Measurements from ENCODE around the gene MIGA2. TPM values are rescaled to one million over a fixed set of nuclear protein-coding genes. Genes with fewer than 3 reads are reported as not detected.

MIGA2 gene
- total and polyA plus RNA-seq, 2 of the 4 experiments (the other 2 are of a cell fraction): 12.5 to 25.3 TPM

DNA sequence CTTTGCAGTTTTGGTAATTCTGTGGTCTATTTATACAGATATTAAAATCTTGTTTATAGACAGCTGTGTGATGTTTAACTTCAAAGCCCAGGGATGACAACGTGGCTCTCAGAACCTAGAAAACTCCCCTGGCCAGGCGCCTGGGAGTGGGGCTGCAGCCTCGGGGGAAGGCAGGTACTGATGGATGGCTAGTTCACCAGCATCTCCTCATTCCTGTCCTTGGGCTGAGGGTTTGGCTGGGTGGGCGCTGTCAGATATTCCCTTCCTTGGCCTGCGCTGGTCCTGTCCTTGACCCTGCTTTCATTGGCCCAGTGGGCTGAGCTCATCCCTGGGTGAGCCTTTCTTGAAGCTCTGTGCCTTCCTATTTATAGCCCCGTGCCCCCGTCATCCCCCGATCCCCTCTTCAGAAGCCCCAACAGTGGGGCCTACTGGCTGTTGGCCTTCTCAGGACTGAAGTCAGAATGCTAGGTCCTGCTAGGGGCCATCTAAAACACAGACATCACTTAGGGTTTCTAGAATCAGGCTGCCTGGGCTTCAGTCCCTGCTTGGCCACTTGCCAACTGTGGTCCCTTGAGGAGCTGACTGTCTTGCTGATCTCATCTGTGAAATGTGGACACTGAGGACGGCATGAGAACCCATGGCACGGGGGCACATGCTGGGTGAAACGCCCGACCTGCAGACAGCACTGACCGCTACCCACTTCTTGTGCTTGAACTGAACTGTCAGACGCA, 29.2 kb upstream of the MIGA2 start:
- ChIA-PET POLR2A (ENCODE audit: unreplicated experiment) (no interaction called here), CTCF (interaction anchor here (0.9 to 1.0 kb wide), 3 partner anchors 10 to 23 kb away, joined by 3 to 4 read pairs (median 3); no protein-coding TSS in a partner anchor)
- H3K36me3 ChIP-seq (ENCODE audit: control insufficient read depth, insufficient read depth, low read length): peaks cover 47% of the 10 kb centered on the region
- H3K4me3 ChIP-seq (ENCODE audit: insufficient read depth, low read depth, low read length): no peak overlapping the region
- no peak overlapping the region for H2BK120ac ChIP-seq (ENCODE audit: low read depth, low read length)
- H2AFZ ChIP-seq (replicated peaks; ENCODE audit: low read length, poor library complexity): no peak overlapping the region
- H3K79me1 ChIP-seq (ENCODE audit: low read depth in 1 of 2, low read length in 2 of 2): no peaks in the 10 kb centered on the region
- H3K56ac ChIP-seq (ENCODE audit: extremely low read depth, insufficient read depth, low read length): no peak overlapping the region
- no peak for DNase-seq
- H2BK5ac ChIP-seq (ENCODE audit: low read depth, low read length, poor library complexity, severe bottlenecking): no peak overlapping the region
- H3K4me2 ChIP-seq (ENCODE audit: low read depth, low read length): no peak overlapping the region
- in situ Hi-C loops (cut with MboI; ENCODE audit: low sequenced_read_pairs) (no loop called here), intact Hi-C loops (cut with micrococcal nuclease) (loop anchor here (2.0 kb wide), 1 partner anchor 604 kb away; no protein-coding TSS in a partner anchor), dilution Hi-C loops (cut with HindIII; ENCODE audit: low sequenced_read_pairs, unreplicated experiment) (no loop called here)
- no peak overlapping the region for H4K5ac ChIP-seq (ENCODE audit: low read depth, low read length)
- no peaks in the 10 kb centered on the region for H3K9me1 ChIP-seq (ENCODE audit: insufficient read depth, low read length)
- no peak overlapping the region for H4K91ac ChIP-seq (ENCODE audit: insufficient read depth, low read depth, low read length)
- no peak overlapping the region for H3K14ac ChIP-seq (replicated peaks; ENCODE audit: low read depth, low read length)
- H2BK15ac ChIP-seq (ENCODE audit: low read depth, low read length): no peak overlapping the region
- ATAC-seq (ENCODE audit: low read depth): peak; percentile 7
- no TSS peak for BruUV-seq (replicated peaks)
- H3K27me3 ChIP-seq (ENCODE audit: control insufficient read depth, insufficient read depth, low read length): no peaks in the 10 kb centered on the region
- 97% methylated on average over 7 of the region's 14 CpGs; no CpG with 5 or more reads in 1 of the 2 experiments for WGBS, 2 experiments (ENCODE audit: extremely low coverage in 2 of 2, insufficient read length in 1 of 2)
- no peak overlapping the region for H3K23ac ChIP-seq (ENCODE audit: low read depth, low read length)
- no peak overlapping the region for H2BK20ac ChIP-seq (ENCODE audit: low read depth, low read length)
- TF ChIP-seq MXI1 (IDR thresholded peaks at IDR 0.05; ENCODE audit: borderline replicate concordance, low read depth, low read length) (no peak), CHD1 (IDR thresholded peaks at IDR 0.05; ENCODE audit: low read depth, low read length) (no peak), BHLHE40 (IDR thresholded peaks at IDR 0.05; ENCODE audit: low read depth, low read length) (no peak), RAD21 (IDR thresholded peaks at IDR 0.05; ENCODE audit: low read length) (no peak), FOS (IDR thresholded peaks at IDR 0.05; ENCODE audit: low read depth, low read length) (no peak), MAZ (IDR thresholded peaks at IDR 0.05; ENCODE audit: borderline replicate concordance, low read depth, low read length) (no peak), RFX5 (IDR thresholded peaks at IDR 0.05; ENCODE audit: low read depth, low read length) (no peak), CEBPB (IDR thresholded peaks at IDR 0.05; ENCODE audit: low read depth, low read length) (no peak), RCOR1 (IDR thresholded peaks at IDR 0.05; ENCODE audit: insufficient replicate concordance, low read length) (no peak), MAFK (IDR thresholded peaks at IDR 0.05; ENCODE audit: low read depth, low read length) (no peak), POLR2A (IDR thresholded peaks at IDR 0.05; ENCODE audit: low read depth, low read length) (no peak), SMC3 (IDR thresholded peaks at IDR 0.05; ENCODE audit: low read depth, low read length) (no peak), NFE2L2 (IDR thresholded peaks at IDR 0.05; ENCODE audit: low read depth, low read length) (no peak)
- TF ChIP-seq, protein P1, sequence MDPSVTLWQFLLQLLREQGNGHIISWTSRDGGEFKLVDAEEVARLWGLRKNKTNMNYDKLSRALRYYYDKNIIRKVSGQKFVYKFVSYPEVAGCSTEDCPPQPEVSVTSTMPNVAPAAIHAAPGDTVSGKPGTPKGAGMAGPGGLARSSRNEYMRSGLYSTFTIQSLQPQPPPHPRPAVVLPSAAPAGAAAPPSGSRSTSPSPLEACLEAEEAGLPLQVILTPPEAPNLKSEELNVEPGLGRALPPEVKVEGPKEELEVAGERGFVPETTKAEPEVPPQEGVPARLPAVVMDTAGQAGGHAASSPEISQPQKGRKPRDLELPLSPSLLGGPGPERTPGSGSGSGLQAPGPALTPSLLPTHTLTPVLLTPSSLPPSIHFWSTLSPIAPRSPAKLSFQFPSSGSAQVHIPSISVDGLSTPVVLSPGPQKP (IDR thresholded peaks at IDR 0.05; ENCODE audit: borderline replicate concordance, low read depth, low read length): no peak
- TF ChIP-seq, protein P2, sequence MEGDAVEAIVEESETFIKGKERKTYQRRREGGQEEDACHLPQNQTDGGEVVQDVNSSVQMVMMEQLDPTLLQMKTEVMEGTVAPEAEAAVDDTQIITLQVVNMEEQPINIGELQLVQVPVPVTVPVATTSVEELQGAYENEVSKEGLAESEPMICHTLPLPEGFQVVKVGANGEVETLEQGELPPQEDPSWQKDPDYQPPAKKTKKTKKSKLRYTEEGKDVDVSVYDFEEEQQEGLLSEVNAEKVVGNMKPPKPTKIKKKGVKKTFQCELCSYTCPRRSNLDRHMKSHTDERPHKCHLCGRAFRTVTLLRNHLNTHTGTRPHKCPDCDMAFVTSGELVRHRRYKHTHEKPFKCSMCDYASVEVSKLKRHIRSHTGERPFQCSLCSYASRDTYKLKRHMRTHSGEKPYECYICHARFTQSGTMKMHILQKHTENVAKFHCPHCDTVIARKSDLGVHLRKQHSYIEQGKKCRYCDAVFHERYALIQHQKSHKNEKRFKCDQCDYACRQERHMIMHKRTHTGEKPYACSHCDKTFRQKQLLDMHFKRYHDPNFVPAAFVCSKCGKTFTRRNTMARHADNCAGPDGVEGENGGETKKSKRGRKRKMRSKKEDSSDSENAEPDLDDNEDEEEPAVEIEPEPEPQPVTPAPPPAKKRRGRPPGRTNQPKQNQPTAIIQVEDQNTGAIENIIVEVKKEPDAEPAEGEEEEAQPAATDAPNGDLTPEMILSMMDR (conservative IDR thresholded peaks at IDR 0.05; ENCODE audit: low read depth, low read length): no peak
- TF ChIP-seq, protein P3, sequence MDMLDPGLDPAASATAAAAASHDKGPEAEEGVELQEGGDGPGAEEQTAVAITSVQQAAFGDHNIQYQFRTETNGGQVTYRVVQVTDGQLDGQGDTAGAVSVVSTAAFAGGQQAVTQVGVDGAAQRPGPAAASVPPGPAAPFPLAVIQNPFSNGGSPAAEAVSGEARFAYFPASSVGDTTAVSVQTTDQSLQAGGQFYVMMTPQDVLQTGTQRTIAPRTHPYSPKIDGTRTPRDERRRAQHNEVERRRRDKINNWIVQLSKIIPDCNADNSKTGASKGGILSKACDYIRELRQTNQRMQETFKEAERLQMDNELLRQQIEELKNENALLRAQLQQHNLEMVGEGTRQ (IDR thresholded peaks at IDR 0.05; ENCODE audit: low read depth, low read length): no peak
- no peak overlapping the region for H3K9ac ChIP-seq (ENCODE audit: low read depth, low read length)
- no peak overlapping the region for H3K4ac ChIP-seq (ENCODE audit: low read depth, low read length)
- H3K27ac ChIP-seq (ENCODE audit: insufficient read depth, low read length): no peak overlapping the region
- H4K8ac ChIP-seq (ENCODE audit: low read depth in 2 of 2, low read length in 2 of 2): no peak overlapping the region
- H3K9me3 ChIP-seq (ENCODE audit: control insufficient read depth, insufficient read depth, low read length): no peaks in the 10 kb centered on the region
- no peak overlapping the region for H3K18ac ChIP-seq (ENCODE audit: low read depth, low read length)
- H3K4me1 ChIP-seq (ENCODE audit: control insufficient read depth, insufficient read depth, low read length): no peaks in the 10 kb centered on the region
- H4K20me1 ChIP-seq (ENCODE audit: insufficient read depth, low read length): peaks cover 7% of the 10 kb centered on the region
- no peak overlapping the region for H2AK9ac ChIP-seq (replicated peaks; ENCODE audit: low read depth, low read length, poor library complexity)
- no peak overlapping the region for H2AK5ac ChIP-seq (ENCODE audit: low read depth, low read length)

Data from IMR-90 (cell line).